HL-60 (cell line): ENCODE results near the gene TICAM2.

Experiments
- POLR2AphosphoS5 ChIP-seq: IDR thresholded peaks from 2 replicates; pipeline ENCODE4 v1.6.1; 2012; ENCODE audit warnings: low read depth
- TF ChIP-seq, protein P1 (sequence below): IDR thresholded peaks from one replicate; pipeline ENCODE4 v1.5.1; 2011; ENCODE audit warnings: low read length, control low read depth, inconsistent platforms; ENCODE audit not compliant: insufficient read depth

DNA sequence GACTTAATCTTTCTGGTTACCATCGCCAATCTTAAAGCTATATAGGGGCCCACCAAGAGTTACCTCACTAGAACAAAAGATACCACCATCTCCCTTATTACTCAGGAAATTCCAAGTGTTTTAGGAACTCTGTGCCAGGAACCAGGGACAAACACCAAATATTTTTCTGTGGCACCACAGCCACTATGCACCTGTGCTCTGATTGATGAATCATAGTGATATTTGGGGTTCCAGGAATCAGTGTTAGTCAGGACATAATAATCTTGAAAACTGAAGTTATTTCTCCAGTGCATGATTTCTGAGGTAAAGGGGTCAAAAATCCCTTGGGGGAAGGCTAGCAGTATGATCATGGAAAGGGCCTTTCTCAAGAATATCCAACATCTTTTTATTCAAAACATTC is 33.7 kb upstream of the TICAM2 start:
- TF ChIP-seq, protein P1, sequence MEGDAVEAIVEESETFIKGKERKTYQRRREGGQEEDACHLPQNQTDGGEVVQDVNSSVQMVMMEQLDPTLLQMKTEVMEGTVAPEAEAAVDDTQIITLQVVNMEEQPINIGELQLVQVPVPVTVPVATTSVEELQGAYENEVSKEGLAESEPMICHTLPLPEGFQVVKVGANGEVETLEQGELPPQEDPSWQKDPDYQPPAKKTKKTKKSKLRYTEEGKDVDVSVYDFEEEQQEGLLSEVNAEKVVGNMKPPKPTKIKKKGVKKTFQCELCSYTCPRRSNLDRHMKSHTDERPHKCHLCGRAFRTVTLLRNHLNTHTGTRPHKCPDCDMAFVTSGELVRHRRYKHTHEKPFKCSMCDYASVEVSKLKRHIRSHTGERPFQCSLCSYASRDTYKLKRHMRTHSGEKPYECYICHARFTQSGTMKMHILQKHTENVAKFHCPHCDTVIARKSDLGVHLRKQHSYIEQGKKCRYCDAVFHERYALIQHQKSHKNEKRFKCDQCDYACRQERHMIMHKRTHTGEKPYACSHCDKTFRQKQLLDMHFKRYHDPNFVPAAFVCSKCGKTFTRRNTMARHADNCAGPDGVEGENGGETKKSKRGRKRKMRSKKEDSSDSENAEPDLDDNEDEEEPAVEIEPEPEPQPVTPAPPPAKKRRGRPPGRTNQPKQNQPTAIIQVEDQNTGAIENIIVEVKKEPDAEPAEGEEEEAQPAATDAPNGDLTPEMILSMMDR: no peak
- TF ChIP-seq POLR2AphosphoS5: no peak
